Activated naive CD4-positive, alpha-beta T cell (primary cell): ENCODE results near the gene ARHGDIB.
A peak's percentile ranks its signal among the peaks of the same experiment; 100 is the strongest.

Experiments used
- DNase-seq, 4 experiments: peaks; one replicate each; lab custom pipeline; 2025; lab: John Stamatoyannopoulos, UW

The ARHGDIB gene

DNA sequence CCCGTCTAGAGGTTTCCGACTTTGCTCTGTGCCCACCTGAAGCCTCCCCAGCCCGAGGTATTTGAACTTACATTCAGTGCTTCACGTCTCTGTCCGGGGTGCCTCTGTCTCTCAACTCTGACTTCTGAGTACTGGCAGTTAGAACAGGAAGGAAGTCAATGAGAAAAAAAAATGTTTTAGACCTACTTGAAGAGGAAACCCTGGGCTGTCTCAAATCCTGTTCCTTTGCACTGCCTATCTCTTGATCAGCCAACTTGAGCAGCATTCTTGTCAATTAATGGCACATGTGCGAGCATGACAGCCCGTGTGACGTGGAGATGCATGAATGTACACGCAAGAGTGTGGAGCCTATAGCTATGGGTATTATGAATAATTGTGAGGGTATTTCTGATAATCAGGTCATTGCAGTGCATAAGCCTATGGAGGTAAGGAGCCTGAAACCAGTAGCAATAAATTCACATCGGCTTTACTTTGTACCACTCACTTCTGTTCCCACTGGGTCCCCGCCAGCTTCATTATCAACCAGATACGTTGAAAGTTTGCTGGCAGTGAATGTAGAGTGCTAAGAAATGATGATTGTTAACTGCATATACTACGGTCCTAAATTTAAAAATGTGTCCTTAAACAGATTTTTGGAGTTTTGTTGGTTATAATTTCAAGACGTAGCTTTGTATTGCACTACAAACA, at the start of gene ARHGDIB:
Gene ARHGDIB, minus strand, starts transcription at position 136 of the 687 bp plus-strand sequence. CDS start 10,889 bp downstream, outside the sequence.
- peak in 2 of 4 experiments; percentile 65 to 71 for DNase-seq

DNA sequence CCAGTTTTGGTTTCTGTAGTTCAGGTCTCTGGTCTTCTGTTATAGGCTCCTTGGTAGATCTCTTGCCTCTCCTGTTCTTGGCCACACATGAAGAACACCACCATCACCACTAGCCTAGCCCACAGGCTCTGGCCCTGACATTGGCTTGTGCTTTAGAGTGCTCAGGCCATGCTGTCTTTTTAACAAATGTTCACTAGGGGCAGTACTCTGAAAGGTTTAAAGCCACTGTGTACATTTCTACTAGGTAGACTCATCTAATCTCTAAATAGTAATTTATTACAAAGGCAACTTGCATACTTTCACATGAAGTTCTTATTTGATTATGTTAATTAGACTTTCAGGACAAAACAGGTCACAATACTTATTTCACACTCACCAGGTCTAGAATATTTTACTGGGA, 49.8 kb upstream of the ARHGDIB start:
- DNase-seq, result no peak

GRCh38 chr12:15007551-15007950, 46.1 kb upstream of the ARHGDIB start:
- no peak for DNase-seq

DNA sequence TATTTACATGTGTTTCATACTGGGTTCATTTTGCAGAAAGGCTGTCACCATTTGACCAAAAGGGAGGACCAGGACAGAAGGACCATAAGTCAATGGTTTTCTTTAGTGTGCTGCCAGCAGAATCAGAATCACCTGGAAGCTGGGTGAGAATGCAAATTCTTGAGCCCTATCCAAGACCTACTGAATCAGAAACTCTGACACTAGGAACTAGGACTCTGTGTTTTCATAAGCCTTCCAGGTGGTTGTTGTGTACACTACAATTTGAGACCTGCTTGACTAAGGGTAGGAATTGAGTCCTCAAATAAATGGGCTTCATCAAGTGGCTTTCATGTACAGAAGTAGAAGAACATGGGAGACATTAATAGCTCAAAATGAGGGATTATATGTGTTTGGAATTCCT, 43.7 kb upstream of the ARHGDIB start:
- DNase-seq, result no peak

DNA sequence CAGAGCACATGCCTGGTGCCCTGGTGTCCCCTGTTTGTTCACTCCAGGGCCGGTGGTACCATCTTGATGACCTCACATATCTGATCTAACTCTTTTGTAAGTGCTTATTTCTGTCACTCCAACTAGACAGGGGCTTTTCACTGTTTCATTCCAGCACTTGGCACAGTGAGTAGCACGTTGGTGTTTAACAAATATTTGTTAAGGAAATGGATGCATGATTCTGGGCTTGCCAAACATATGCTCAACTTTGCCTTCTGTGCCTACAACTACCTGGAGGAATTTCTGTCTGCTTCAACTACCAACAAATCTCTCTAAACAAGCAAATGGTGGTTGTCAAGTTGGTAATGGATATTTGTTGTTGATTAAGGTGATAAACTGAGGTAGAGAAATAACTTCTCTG, 43.0 kb upstream of the ARHGDIB start:
- no peak for DNase-seq

DNA sequence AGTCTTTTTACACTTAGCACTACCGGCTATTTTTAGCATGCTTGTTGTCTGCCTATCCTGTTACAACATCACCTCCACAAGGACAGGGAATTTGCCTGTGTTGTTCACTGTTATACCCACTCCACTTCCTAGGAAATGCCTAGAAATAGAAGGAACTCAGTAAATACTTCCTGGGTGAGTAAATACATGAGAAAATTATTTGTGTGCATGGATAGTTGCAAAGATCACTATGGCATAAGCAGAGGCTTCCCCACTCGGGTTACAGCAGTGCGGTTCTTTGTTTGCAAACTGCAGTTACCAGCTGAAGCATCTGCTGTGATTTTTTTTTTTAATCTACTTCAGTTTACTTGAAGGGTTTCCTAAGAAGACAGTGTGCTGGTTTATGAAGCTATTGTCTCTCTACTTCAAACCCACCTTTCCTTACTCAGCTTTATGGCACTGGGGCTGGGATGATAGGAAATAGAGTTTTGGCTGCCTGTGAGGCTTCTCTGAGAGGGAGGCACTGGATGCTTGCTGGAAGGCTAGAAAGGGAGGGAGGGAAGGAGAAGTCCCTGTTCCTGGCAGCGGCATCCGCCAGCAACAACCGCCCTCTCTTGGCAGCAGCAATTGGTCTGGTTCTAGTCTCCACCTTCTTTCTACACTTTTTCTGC, 40.5 kb upstream of the ARHGDIB start:
- no peak for DNase-seq

GRCh38 chr12:15000575-15000974, 39.2 kb upstream of the ARHGDIB start:
- no peak for DNase-seq

DNA sequence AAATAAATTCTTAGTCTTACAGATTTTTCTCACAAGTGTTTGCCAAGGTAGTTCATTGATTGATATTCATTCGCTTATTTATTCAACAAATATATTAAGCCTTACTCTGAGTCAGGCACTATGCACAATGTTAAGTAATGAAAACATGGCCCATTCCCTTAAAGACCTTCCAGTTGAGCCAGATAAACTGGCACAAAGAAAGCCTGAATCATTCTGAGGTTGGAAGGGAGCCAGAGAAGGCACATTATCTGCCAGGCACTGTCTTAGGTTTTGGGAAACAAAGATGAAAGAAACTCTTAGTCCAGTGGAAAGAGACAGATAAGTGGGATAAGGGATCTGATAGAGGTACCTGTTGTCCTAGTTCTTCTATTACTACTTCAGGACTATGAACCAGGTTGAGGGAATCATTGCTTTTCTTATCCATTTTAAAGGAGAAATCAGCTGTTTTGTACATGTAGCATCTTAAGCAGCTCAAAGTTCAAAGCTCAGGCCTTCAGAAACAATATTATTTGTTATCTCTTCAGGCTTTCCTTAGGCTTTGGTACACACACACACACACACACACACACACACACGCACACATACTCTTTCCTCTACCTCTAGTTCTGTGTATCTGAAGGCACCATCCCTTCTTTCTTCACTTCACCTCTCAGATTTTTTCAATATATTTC, 38.4 kb upstream of the ARHGDIB start:
- DNase-seq, result no peak

GRCh38 chr12:14999021-14999694, 37.8 kb upstream of the ARHGDIB start:
- DNase-seq, result no peak

- no peak for DNase-seq
Observed at GRCh38 chr12:14997998-14998397, 36.6 kb upstream of the ARHGDIB start.

GRCh38 chr12:14995583-14996425, 34.4 kb upstream of the ARHGDIB start:
- DNase-seq, result no peak

GRCh38 chr12:14994610-14995009, 33.2 kb upstream of the ARHGDIB start:
- no peak for DNase-seq

DNA sequence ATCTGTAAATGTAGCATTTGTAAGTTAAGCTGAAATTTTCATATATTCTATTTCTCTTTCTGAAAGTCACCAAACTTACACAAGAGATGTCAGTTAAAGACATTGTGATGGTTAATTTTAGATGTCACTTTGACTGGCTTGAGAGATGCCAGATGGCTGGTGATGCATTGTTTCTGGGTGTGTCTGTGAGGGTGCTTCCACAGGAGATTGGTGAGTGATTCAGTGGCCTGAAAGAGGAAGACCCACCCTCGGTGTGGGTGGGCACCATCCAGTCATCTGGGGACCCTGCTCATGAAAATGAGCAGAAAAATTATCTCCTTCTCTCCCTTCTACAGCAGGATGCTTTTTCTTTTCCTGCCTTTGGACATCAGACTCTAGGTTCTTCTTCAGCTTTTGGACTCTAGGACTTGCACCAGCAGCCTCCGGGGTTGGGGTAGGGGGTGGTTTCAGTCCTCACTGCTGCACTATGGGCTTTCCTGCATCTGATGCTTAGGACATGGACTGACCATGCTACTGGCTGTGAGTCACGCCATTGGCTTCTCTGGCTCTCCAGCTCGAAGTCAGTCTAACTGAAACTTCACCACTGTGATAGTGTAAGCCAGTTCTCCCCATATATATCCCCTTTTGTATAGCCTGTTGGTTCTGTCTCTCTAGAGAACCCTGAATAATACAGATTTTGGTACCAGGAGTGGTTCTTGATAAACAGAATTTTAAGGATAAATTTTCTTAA, 32.3 kb upstream of the ARHGDIB start:
- no peak for DNase-seq

DNA sequence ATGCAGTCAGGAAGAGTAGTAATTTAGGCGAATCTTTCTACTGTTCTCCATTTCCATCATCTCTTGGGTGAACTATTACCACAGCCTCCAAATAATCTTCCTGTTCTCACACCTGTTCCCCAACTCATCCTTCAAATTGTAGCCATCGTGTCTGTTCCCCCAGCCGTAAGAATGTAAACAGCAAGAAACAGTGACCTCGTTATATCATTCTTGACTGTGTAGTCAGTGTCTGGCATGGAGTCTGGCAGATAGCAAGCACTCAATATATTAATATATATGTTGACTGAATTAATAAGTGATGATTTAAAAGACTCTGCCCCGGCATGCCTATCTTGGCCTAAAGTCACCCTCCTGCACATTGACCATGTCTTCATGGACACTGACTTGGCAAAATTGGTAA, 31.7 kb upstream of the ARHGDIB start:
- no peak for DNase-seq

DNA sequence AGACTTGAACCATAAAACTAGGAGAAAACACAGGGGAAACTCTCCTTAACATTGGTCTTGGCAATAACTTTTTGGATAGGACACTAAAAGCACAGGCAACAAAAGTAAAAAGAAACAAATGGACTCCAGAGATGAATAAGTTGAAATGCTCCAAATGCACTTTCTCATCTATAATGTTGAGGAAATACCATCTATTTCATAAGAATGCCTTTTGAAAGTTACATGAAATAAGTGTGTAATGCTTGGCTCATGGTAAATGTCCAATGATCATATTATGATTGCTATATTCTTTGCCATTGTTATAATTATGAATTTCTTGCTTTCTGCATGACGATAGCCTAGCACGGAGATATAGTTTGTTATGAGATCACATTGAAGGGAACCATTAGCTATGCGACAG, 31.3 kb upstream of the ARHGDIB start:
- no peak for DNase-seq

DNA sequence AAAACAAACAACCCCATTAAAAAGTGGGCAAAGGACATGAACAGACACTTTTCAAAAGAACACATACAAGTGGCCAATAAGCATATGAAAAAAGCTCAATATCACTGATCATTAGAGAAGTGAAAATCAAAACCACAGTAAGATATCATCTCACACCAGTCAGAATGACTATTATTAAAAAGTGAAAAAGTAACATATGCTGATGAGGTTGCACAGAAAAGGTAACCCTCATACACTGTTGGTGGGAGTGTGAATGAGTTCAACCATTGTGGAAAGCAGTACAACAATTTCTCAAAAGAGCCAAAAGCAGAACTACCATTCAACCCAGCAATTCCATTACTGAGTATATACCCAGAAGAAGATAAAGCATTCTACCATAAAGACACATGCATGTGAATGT, 29.7 kb upstream of the ARHGDIB start:
- no peak for DNase-seq

DNA sequence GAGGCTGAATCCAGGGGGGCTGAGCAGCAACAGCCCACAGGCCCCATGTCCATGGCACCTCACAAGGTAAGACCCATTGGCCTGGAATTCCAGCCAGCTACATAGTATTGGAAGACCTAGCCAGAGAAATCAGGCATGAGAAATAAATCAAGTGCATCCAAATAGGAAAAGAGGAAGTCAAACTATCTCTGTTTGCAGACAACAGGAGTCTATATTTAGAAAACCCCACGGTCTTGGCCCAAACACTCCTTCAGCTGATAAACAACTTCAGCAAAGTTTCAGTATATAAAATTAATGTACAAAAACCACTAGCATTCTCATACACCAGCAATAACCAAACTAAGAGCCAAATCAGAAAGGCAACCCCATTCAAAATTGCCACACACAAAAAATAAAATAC, 28.4 kb upstream of the ARHGDIB start:
- DNase-seq, result no peak

DNA sequence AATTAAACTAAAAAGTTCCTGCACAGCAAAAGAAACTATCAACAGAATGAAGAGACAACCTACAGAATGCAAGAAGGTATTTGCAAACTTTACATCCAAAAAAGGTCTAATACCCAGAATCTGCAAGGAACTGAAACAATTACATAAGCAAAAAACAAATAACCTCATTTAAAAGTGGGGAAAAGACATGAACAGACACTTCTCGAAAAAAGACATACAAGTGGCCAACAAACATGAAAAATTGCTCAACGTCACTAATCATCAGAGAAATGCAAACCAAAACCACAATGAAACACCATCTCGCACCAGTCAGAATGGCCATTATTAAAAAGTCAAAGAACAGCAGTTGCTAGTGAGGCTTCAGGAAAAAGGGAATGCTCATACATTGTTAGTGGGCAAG, 26.6 kb upstream of the ARHGDIB start:
- DNase-seq, result no peak

DNA sequence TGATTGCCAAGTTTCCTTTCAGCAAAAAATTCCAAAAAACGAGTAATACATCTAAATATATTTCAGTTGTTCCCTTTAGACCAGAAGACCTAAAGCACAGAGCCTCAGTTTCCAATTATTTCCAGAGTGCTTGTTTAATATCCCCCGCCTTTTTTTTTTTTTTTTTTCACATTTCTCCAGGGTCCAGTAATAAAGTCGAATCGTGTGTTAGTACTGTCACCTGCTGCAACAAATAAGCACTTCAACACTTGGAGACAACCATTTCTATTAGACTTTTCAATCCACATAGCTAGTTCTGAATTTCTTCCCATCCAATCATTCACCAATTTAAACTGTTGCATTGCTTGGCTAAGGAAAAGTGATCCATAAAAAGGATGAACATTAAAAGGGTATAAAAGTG, 25.0 kb upstream of the ARHGDIB start:
- no peak for DNase-seq

GRCh38 chr12:14984766-14985285, 23.4 kb upstream of the ARHGDIB start:
- DNase-seq, result no peak

DNA sequence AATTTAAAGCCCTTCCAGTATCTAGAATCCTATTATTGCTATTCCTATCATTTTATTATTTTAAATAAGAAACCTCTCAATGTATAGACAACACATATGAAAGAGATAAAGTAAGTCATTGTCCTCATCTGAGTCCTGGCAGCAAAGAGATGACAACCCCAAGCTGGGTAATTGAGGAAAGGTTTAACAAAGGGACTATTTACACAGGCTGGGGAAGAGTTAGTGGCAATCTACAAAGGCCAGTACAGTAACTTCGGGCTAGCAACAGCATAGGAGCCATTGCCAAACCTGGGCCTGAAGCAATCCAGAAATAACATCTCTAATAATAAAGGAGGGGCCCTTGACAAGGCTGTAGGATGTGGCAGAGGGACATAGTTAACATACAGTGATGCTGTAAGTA, 22.6 kb upstream of the ARHGDIB start:
- no peak for DNase-seq
